A549 (cell line): ENCODE measurements around the gene ZDHHC23.

ENCODE experiments used
- CTCF ChIP-seq: fragments of >200 bp; sonication (Bioruptor Twin); formaldehyde crosslinking; IDR thresholded peaks from 3 replicates; pipeline ENCODE4 v1.5.1; 2016
- EP300 ChIP-seq, 2 experiments: fragments of >200 bp; sonication (Bioruptor Twin); formaldehyde crosslinking; IDR thresholded peaks; 2 replicates in 1 of 2; 3 replicates in 1 of 2; pipeline ENCODE4 v1.6.1; 2016 to 2017
- NPAS2 ChIP-seq: fragments of 250-450 bp; sonication (Bioruptor Pico); IDR thresholded peaks from 2 replicates; pipeline ENCODE4 v1.8.0; 2022; ENCODE audit warnings: mild to moderate bottlenecking, moderate library complexity, borderline replicate concordance
- RFX5 ChIP-seq: fragments of 450-650 bp; IDR thresholded peaks from 2 replicates; pipeline ENCODE4 v1.7.1; 2014; ENCODE audit warnings: antibody characterized with exemption, mild to moderate bottlenecking, moderate library complexity

GRCh38 chr3:114005481-114005880 lies 57.7 kb downstream of the ZDHHC23 start:
- TF ChIP-seq RFX5 (no peak), NPAS2 (CRISPR knock-in tag) (no peak), EP300 (IDR thresholded peaks at IDR 0.05) (no peak), CTCF (no peak)
